HG03565 (cell line): ENCODE data around the gene SUGP1.

ENCODE experiments used
- ATAC-seq: cut with Tn5 transposase; IDR thresholded peaks from one replicate; pipeline ENCODE4 v1.9.1; 2021; ENCODE audit warnings: mild to moderate bottlenecking, moderate library complexity; ENCODE audit not compliant: unreplicated experiment

The SUGP1 gene

GRCh38 chr19:19304186-19304965 lies 15.9 kb downstream of the SUGP1 start:
- no peak for ATAC-seq

- ATAC-seq = no peak
Observed at GRCh38 chr19:19303411-19303810, 16.9 kb downstream of the SUGP1 start.

GRCh38 chr19:19300613-19301012 lies 19.7 kb downstream of the SUGP1 start:
- ATAC-seq = no peak

GRCh38 chr19:19297759-19298158 lies 22.6 kb downstream of the SUGP1 start:
- ATAC-seq = no peak

- no peak for ATAC-seq
Observed at GRCh38 chr19:19296953-19297689, 23.2 kb downstream of the SUGP1 start.

- no peak for ATAC-seq
Observed at GRCh38 chr19:19294914-19295313, 25.4 kb downstream of the SUGP1 start.

GRCh38 chr19:19292607-19293006 lies 27.7 kb downstream of the SUGP1 start:
- ATAC-seq = no peak

- no peak for ATAC-seq
Observed at GRCh38 chr19:19285686-19286085, 34.6 kb downstream of the SUGP1 start.

- ATAC-seq = no peak
Observed at GRCh38 chr19:19280561-19280960, 39.7 kb downstream of the SUGP1 start.

GRCh38 chr19:19279853-19280252 lies 40.5 kb downstream of the SUGP1 start:
- no peak for ATAC-seq

- ATAC-seq = no peak
Observed at GRCh38 chr19:19279062-19279612, 41.2 kb downstream of the SUGP1 start.

GRCh38 chr19:19278315-19278714 lies 42.0 kb downstream of the SUGP1 start:
- ATAC-seq = no peak

- ATAC-seq = no peak
Observed at GRCh38 chr19:19276851-19277250, 43.5 kb downstream of the SUGP1 start.

GRCh38 chr19:19276386-19276785 lies 43.9 kb downstream of the SUGP1 start:
- ATAC-seq = no peak

- ATAC-seq = no peak
Observed at GRCh38 chr19:19274716-19275565, 45.4 kb downstream of the SUGP1 start.

GRCh38 chr19:19274146-19274545 lies 46.2 kb downstream of the SUGP1 start:
- ATAC-seq = no peak

GRCh38 chr19:19271828-19272599 lies 48.3 kb downstream of the SUGP1 start:
- ATAC-seq = no peak

- no peak for ATAC-seq
Observed at GRCh38 chr19:19270749-19271571, 49.3 kb downstream of the SUGP1 start.

GRCh38 chr19:19269952-19270694 lies 50.2 kb downstream of the SUGP1 start:
- no peak for ATAC-seq
